Endothelial cell of umbilical vein (primary cell): ENCODE measurements around the gene KXD1. TPM values are rescaled to one million over a fixed set of nuclear protein-coding genes. Genes with fewer than 3 reads are reported as not detected.

Experiments
- BruUV-seq: library from RNA; stranded (reverse); fragments of 400-500 nt; replicated peaks from 2 replicates; lab custom pipeline; 2021; lab: Mats Ljungman, UMichigan
- CTCF ChIA-PET: fragments of 300-600, 350-600 bp; sonication (Branson Sonifier 250); formaldehyde crosslinking; loops from one replicate; lab custom pipeline; 2021; ENCODE audit warnings: antibody characterized with exemption, inconsistent platforms; lab: Charles Lee
- POLR2A ChIA-PET: fragments of 300-600, 350-600 bp; sonication (Branson Sonifier 250); formaldehyde crosslinking; loops from one replicate; lab custom pipeline; 2021; ENCODE audit warnings: antibody characterized with exemption, inconsistent platforms; lab: Charles Lee
- DNase-seq: peaks from one replicate; pipeline ENCODE4 v3.0.0-alpha.2; 2011; ENCODE audit warnings: low read depth, low spot score
- FAIRE-seq: peaks from 2 replicates; lab custom pipeline; 2011; peaks lifted over from hg19 to GRCh38; lab: Jason Lieb, UNC
- H2AFZ ChIP-seq: 2 replicates; pipeline ENCODE4 v1.6.0; 2012; ENCODE audit warnings: low read depth, low read length, control low read depth, inconsistent platforms
- H3K27ac ChIP-seq: 2 replicates; pipeline ENCODE4 v1.5.1; 2011; ENCODE audit warnings: low read depth, mild to moderate bottlenecking, control low read depth, low read length, moderate library complexity; ENCODE audit not compliant: insufficient read depth
- H3K27me3 ChIP-seq, 2 experiments: 2 replicates each; pipeline versions ENCODE4 v1.6.0 to v1.6.1; 2011; ENCODE audit warnings: low read length in 2 of 2, mixed read lengths in 1 of 2; ENCODE audit not compliant: control insufficient read depth in 2 of 2, insufficient read depth in 2 of 2
- H3K36me3 ChIP-seq, 2 experiments: 2 replicates in 1 of 2; 3 replicates in 1 of 2; pipeline ENCODE4 v1.5.1; 2011; ENCODE audit warnings: low read length in 2 of 2, mild to moderate bottlenecking in 1 of 2, moderate library complexity in 1 of 2; ENCODE audit not compliant: control insufficient read depth in 2 of 2, insufficient read depth in 2 of 2; ENCODE audit errors: extremely low read depth in 1 of 2
- H3K4me1 ChIP-seq: 3 replicates; pipeline ENCODE4 v1.5.1; 2011; ENCODE audit warnings: mild to moderate bottlenecking, low read length; ENCODE audit not compliant: control insufficient read depth, insufficient read depth; ENCODE audit errors: extremely low read depth
- H3K4me2 ChIP-seq: 2 replicates; pipeline ENCODE4 v1.6.1; 2011; ENCODE audit warnings: low read length, control low read depth, mixed read lengths; ENCODE audit not compliant: insufficient read depth
- H3K4me3 ChIP-seq, 3 experiments: fragments of 200-600 bp in 1 of 3; sonication (generic), shearing (Covaris generic) in 1 of 3; replicated peaks in 1 of 3; 2 replicates each; pipeline ENCODE4 v1.5.1; 2011 to 2016; ENCODE audit warnings: control low read depth in 3 of 3, low read length in 3 of 3, mild to moderate bottlenecking in 2 of 3, inconsistent platforms in 1 of 3, low read depth in 1 of 3, moderate library complexity in 1 of 3; ENCODE audit not compliant: insufficient read depth in 1 of 3
- H3K79me2 ChIP-seq: 2 replicates; pipeline ENCODE4 v1.6.0; 2012; ENCODE audit warnings: low read length, inconsistent platforms; ENCODE audit not compliant: control insufficient read depth, insufficient read depth
- H3K9ac ChIP-seq: replicated peaks from 2 replicates; pipeline ENCODE3; 2011; ENCODE audit warnings: low read length, control low read depth; ENCODE audit not compliant: insufficient read depth; ENCODE audit errors: extremely low read depth
- H3K9me1 ChIP-seq: replicated peaks from 3 replicates; pipeline ENCODE4 v1.6.0; 2011; ENCODE audit warnings: mild to moderate bottlenecking, low read length; ENCODE audit not compliant: control insufficient read depth, insufficient read depth; ENCODE audit errors: extremely low read depth
- H3K9me3 ChIP-seq: replicated peaks from 2 replicates; pipeline ENCODE4 v1.5.1; 2012; ENCODE audit warnings: low read length, inconsistent platforms; ENCODE audit not compliant: control insufficient read depth, insufficient read depth
- H4K20me1 ChIP-seq: replicated peaks from 2 replicates; pipeline ENCODE3; 2011; ENCODE audit warnings: mild to moderate bottlenecking, low read length; ENCODE audit not compliant: control insufficient read depth, insufficient read depth; ENCODE audit errors: extremely low read depth
- MAX ChIP-seq: IDR thresholded peaks from 2 replicates; pipeline ENCODE4 v1.6.1; 2011; ENCODE audit not compliant: insufficient read depth, insufficient read length
- dilution Hi-C: fragments of 300-500 bp; cut with MboI; formaldehyde crosslinking; loops from one replicate; pipeline ENCODE4 v1.15.0; 2019; ENCODE audit warnings: low sequenced_read_pairs; ENCODE audit not compliant: extremely low pct_ligation_motif_present
- intact Hi-C: fragments of 100-400 bp; cut with micrococcal nuclease; formaldehyde crosslinking; loops from one replicate; pipeline ENCODE4 v1.10.0; 2022
- polyA plus RNA-seq, 4 experiments: library from polyadenylated mRNA; depleted of rRNA in 3 of 4; stranded (reverse) in 3 of 4; unstranded in 1 of 4; fragments of >200 nt; gene quantifications; 2 replicates each; pipeline versions ENCODE4 v1.2.1 to v1.2.3, GENCODE V29; 2011 to 2012; ENCODE audit warnings: missing spikeins in 1 of 4
- total RNA-seq: library from RNA; stranded (reverse); gene quantifications from 2 replicates; pipeline ENCODE4 v1.2.3, GENCODE V29; 2021
- TF ChIP-seq, protein P1 (sequence below), 2 donors: IDR thresholded peaks; 1 replicate in 1 of 2; 2 replicates in 1 of 2; pipeline ENCODE4 v1.5.1; 2011; ENCODE audit warnings: low read length in 2 of 2, mild to moderate bottlenecking in 2 of 2, moderate library complexity in 2 of 2, control low read depth in 1 of 2, inconsistent platforms in 1 of 2, low read depth in 1 of 2; ENCODE audit not compliant: insufficient read depth in 1 of 2; ENCODE audit errors: extremely low read depth in 1 of 2

Gene KXD1
- total and polyA plus RNA-seq, 2 donors (not counting 3 experiments of a cell fraction or from before 2014, with no cell fraction given) = 134 to 186 TPM

DNA sequence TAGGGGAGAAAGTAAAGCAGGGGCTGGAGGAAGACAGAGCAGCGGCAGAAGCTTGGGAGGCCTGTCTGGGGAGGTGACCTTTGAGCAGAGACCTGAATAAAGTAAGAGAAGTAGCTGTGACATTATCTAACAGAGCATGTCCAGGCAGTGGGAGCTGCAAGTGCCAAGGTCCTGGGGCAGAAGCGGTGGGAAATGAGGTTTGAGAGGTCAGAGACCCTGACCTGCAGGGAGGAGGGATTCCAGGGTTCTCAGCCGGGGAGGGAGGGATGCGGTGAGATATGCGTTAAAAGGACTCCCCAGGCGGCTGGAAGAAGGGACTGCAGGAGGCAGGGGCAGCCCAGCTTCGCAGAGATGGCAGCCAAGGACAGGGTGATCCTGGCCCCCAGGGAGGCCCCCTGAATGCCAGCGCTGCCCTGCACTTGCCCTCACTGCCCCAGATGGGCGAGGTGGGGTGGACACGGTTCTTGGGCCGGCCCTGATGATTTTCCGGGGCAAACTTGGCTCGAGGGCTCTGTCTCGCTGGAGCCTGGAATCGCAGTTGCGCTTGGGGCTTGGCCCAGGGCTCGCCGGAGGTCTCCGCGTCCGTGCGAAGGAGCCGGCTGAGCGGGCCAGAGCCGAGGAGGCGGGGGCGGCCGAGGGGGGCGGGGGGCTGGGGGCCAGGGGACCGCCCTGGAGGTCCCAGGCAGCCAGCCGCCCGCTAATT lies 45.7 kb downstream of the KXD1 start:
- Histone ChIP-seq H3K4me1 (no peaks in the 10 kb centered on the region), H3K9me1 (no peaks in the 10 kb centered on the region), H3K27me3 (peaks cover 39 to 46% of the 10 kb centered on the region in 2 experiments), H3K4me2 (no peak overlapping the region), H3K79me2 (no peaks in the 10 kb centered on the region), H3K9me3 (no peaks in the 10 kb centered on the region), H3K4me3 (no peak overlapping the region), H3K27ac (no peak overlapping the region), H3K36me3 (no peaks in the 10 kb centered on the region), H3K9ac (no peak overlapping the region), H4K20me1 (no peaks in the 10 kb centered on the region), H2AFZ (no peak overlapping the region)
- FAIRE-seq (no peak), DNase-seq (no peak)
- intact Hi-C loops = loop anchor here (5.0 kb wide), 1 partner anchor 44 kb away; no protein-coding TSS in a partner anchor
- no TSS peak for BruUV-seq
- ChIA-PET CTCF (interaction anchor here (1.3 kb wide), 1 partner anchor 10 kb away, joined by 11 read pairs; no protein-coding TSS in a partner anchor), POLR2A (no interaction called here)
- dilution Hi-C loops = no loop called here
- no peak for TF ChIP-seq MAX
- TF ChIP-seq, protein P1, sequence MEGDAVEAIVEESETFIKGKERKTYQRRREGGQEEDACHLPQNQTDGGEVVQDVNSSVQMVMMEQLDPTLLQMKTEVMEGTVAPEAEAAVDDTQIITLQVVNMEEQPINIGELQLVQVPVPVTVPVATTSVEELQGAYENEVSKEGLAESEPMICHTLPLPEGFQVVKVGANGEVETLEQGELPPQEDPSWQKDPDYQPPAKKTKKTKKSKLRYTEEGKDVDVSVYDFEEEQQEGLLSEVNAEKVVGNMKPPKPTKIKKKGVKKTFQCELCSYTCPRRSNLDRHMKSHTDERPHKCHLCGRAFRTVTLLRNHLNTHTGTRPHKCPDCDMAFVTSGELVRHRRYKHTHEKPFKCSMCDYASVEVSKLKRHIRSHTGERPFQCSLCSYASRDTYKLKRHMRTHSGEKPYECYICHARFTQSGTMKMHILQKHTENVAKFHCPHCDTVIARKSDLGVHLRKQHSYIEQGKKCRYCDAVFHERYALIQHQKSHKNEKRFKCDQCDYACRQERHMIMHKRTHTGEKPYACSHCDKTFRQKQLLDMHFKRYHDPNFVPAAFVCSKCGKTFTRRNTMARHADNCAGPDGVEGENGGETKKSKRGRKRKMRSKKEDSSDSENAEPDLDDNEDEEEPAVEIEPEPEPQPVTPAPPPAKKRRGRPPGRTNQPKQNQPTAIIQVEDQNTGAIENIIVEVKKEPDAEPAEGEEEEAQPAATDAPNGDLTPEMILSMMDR (IDR thresholded peaks at IDR 0.05; ENCODE audit: extremely low read depth in 1 of 2, insufficient read depth in 1 of 2, low read depth in 1 of 2, low read length in 2 of 2) = peak; percentile 12 to 42
